ENCODE measurements around the gene TBXA2R.

The TBXA2R gene

GRCh38 chr19:3550947-3551791 is 55.5 kb downstream of the TBXA2R start:
- no peak for DNase-seq

GRCh38 chr19:3549816-3550215 is 56.9 kb downstream of the TBXA2R start:
- no peak for DNase-seq

DNA sequence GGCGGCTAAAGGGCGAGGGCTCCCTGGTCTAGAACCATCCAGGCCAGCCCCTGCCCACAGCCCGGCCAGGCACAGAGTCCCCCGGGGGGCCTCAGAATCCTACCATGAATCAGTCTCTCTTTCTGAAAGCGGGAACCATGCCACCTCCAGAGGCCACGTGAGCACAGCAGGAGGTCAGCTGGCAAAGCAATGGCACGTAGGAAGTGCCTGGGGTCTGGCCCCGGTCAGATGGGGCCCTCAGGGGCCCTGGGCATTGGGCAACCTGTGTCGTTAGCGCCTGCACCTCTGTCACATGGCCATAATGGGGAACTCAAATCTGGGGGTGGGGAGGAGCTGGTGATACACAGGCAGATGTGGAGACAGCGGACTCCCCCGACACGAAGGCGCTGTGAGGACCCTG is 58.1 kb downstream of the TBXA2R start:
- no peak for DNase-seq

- no peak for DNase-seq
Measured at GRCh38 chr19:3547767-3548282, 58.9 kb downstream of the TBXA2R start.

- no peak for DNase-seq
Measured at GRCh38 chr19:3547301-3547731, 59.4 kb downstream of the TBXA2R start.

DNA sequence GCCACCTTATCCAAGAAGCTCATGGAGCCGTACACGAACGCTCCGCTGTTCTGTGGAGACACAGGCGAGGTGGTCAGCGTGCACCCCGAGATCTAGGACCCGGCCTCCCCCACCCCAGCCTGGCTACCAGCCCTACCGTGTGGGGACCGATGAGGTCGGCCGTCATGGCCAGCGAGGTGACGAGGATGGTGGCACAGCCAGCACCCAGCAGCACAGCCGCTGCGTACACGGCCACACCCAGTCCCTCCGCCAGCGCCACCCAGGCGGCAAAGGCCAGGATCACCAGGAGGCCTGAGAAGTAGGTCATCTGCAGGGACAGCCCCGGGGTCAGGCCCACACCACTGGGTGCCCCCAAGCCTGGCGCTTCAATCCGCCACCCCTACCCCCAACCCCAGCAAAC is 60.6 kb downstream of the TBXA2R start:
- DNase-seq: no peak

DNA sequence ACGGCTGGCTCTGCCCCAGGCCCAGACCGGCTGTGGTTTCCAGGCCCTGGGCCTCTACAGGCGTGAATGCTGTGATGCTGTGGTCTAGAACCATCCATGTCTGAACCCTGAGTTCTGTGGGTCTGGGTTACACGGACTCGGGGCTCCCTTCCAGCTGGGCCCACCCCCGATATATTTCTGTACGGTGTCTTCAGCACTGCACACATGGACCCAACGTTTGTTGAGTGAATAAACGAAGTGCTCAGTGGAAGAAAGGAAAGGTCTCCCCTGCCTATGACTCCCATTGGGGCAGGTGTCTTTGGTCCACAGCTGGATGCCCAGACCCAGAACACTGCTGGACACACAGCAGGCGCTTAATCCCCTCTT is 61.0 kb downstream of the TBXA2R start:
- DNase-seq: no peak

DNA sequence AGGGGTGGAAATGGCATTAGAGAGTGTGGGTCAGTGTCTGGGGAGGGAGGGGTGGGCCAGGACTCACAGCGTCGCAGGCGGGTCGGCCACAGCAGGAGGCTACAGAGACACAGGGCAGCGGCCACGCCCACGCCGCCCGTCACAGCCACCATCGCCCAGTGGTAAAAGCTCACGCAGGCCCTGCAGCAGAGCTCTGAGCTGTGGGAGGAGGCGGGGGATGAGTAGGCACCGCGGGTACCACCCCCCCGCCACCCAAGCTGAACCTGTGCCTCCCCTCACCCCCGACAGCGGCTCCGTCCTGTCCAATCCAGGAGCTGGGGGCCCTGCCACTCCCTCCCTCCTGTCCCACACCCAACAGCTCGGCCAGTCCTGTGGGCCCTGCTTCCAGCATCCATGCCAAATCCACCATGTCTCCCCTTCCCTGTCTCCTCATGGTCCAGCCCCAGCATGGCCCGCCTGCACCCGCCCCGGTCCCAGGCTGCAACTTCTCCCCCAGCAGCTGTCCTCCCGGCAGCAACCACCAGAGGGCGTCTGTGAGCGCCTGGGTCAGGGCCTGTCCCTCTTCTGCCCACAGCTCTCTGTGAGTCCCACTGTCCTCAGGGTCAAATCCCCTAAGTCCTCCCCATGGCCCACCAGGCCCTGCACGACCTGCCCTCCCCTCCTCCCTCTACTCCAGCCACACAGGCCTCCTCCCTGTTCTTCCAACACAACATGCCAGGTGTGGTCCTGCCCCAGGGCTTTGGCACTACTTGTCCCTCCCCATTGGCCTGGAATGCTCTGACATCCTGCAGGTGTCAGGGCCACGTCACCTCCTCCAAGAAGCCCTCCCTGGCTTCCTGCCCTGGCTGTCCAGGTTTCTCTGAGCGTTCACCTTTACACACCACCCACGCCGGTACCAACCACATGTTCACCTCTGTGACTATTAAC is 61.7 kb downstream of the TBXA2R start:
- DNase-seq: no peak

Measured in DMS153 (cell line).